ENCODE measurements around the gene FBXO22.

DNA sequence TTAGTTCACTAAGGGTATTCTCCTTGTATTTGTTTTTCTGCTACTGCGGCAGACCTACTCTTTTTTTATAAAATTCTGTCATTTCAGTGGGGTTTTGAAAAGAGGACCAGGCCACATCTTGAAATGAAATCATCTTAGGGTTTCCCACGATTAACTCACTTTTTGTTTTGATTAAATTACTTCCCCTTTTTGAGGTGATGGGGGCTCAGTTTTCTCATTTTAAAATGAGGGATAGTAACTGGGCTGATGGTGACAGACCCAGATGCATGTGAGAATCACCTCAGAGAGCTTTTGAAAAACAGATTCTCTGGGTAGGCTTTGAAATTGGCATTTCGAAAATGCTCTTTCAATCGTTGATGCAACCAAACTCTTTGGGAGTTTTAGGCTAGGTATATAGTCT is 36.2 kb upstream of the FBXO22 start:
- TF ChIP-seq, protein P1, sequence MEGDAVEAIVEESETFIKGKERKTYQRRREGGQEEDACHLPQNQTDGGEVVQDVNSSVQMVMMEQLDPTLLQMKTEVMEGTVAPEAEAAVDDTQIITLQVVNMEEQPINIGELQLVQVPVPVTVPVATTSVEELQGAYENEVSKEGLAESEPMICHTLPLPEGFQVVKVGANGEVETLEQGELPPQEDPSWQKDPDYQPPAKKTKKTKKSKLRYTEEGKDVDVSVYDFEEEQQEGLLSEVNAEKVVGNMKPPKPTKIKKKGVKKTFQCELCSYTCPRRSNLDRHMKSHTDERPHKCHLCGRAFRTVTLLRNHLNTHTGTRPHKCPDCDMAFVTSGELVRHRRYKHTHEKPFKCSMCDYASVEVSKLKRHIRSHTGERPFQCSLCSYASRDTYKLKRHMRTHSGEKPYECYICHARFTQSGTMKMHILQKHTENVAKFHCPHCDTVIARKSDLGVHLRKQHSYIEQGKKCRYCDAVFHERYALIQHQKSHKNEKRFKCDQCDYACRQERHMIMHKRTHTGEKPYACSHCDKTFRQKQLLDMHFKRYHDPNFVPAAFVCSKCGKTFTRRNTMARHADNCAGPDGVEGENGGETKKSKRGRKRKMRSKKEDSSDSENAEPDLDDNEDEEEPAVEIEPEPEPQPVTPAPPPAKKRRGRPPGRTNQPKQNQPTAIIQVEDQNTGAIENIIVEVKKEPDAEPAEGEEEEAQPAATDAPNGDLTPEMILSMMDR (conservative IDR thresholded peaks at IDR 0.05; ENCODE audit: low read depth, low read length) = no peak
- no peak for TF ChIP-seq EZH2 (IDR thresholded peaks at IDR 0.05; ENCODE audit: low read length, unreplicated experiment)
